ENCODE measurements around the gene UBE2F. TPM values are rescaled to one million over a fixed set of nuclear protein-coding genes. Genes with fewer than 3 reads are reported as not detected.

UBE2F gene
- total and polyA plus RNA-seq, 2 of the 4 experiments (the other 2 are of a cell fraction), result 44.6 to 59.8 TPM

DNA sequence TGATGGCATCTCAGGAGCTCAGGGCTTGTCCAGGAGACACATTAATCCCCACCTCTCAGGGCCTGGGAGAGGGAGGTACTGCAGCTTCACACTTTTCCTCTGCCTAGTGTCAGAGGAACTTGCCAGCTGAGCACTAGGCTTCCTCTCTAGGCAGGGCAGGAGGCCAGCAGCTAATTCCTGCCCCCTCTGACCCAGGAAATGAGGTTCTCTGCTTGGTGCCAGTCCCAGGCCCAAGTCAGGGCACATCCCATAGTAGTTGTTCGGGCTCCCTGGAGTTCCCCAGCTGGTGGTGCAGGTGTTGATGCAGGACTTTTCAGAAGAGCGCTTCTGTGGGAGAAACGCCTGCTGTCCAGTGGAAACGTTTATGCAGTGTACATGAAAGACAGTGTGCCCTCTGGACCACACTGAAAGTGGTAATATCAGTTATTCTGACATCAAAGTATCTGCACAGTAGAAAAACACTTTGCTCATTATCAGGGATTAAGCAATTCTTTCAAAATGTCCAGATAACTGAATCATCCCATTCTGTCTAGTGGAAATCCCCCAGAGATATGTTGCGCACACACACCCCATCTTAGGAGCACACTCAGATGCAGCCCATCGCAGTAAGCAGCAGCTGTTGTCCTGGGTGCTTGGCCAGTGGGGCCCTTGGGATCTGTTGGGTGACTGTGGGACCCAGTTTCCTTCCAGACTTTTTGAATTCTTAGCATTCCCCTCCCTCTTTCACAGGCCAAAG is 76.2 kb downstream of the UBE2F start:
- POLR2A ChIA-PET (ENCODE audit: unreplicated experiment), result no interaction called here
- no CpG with 5 or more reads among the region's 6 CpGs for WGBS, 2 experiments (ENCODE audit: extremely low coverage in 2 of 2, insufficient read length in 1 of 2)

More for the DNA sequence above, 76.2 kb downstream of the UBE2F start:
- no peak overlapping the region for H2BK120ac ChIP-seq (ENCODE audit: low read depth, low read length)
- H3K9me1 ChIP-seq (ENCODE audit: insufficient read depth, low read length), result peaks cover 5% of the 10 kb centered on the region
- H3K4ac ChIP-seq (ENCODE audit: low read depth, low read length), result no peak overlapping the region
- H4K5ac ChIP-seq (ENCODE audit: low read depth, low read length), result no peak overlapping the region
- no peak overlapping the region for H4K8ac ChIP-seq (ENCODE audit: low read depth in 2 of 2, low read length in 2 of 2)
- H3K79me1 ChIP-seq (ENCODE audit: low read depth in 1 of 2, low read length in 2 of 2), result peaks cover 0 to 3% of the 10 kb centered on the region in 2 experiments; a peak in 1 of 4 replicates
- H4K20me1 ChIP-seq (ENCODE audit: insufficient read depth, low read length), result no peaks in the 10 kb centered on the region
- no peaks in the 10 kb centered on the region for H3K27me3 ChIP-seq (ENCODE audit: control insufficient read depth, insufficient read depth, low read length)
- DNase-seq, result peak; percentile 31
- H3K27ac ChIP-seq (ENCODE audit: insufficient read depth, low read length), result no peak overlapping the region
- CTCF ChIA-PET, result no interaction called here
- no peak overlapping the region for H2BK5ac ChIP-seq (ENCODE audit: low read depth, low read length, poor library complexity, severe bottlenecking)
- in situ Hi-C loops (cut with MboI; ENCODE audit: low sequenced_read_pairs), result no loop called here
- H2BK20ac ChIP-seq (ENCODE audit: low read depth, low read length), result no peak overlapping the region
- no peak overlapping the region for H4K91ac ChIP-seq (ENCODE audit: insufficient read depth, low read depth, low read length)
- peaks cover 39% of the 10 kb centered on the region for H3K36me3 ChIP-seq (ENCODE audit: control insufficient read depth, insufficient read depth, low read length)
- dilution Hi-C loops (cut with HindIII; ENCODE audit: low sequenced_read_pairs, unreplicated experiment), result no loop called here
- no peak for ATAC-seq (ENCODE audit: low read depth)
- H3K56ac ChIP-seq (ENCODE audit: extremely low read depth, insufficient read depth, low read length), result no peak overlapping the region
- no peak overlapping the region for H2AFZ ChIP-seq (replicated peaks; ENCODE audit: low read length, poor library complexity)
- H3K9me3 ChIP-seq (ENCODE audit: control insufficient read depth, insufficient read depth, low read length), result no peaks in the 10 kb centered on the region
- H3K18ac ChIP-seq (ENCODE audit: low read depth, low read length), result no peak overlapping the region
- H3K4me1 ChIP-seq (ENCODE audit: control insufficient read depth, insufficient read depth, low read length), result no peaks in the 10 kb centered on the region
- H3K9ac ChIP-seq (ENCODE audit: low read depth, low read length), result no peak overlapping the region
- intact Hi-C loops (cut with micrococcal nuclease), result no loop called here
- H3K4me3 ChIP-seq (ENCODE audit: insufficient read depth, low read depth, low read length), result no peak overlapping the region
- no peak overlapping the region for H2AK5ac ChIP-seq (ENCODE audit: low read depth, low read length)
- TF ChIP-seq SMC3 (IDR thresholded peaks at IDR 0.05; ENCODE audit: low read depth, low read length) (no peak), CEBPB (IDR thresholded peaks at IDR 0.05; ENCODE audit: low read depth, low read length) (peak; percentile 57)
- peak overlapping the region; percentile 70 for H2AK9ac ChIP-seq (replicated peaks; ENCODE audit: low read depth, low read length, poor library complexity)
- BruUV-seq (replicated peaks), result no TSS peak
- no peak overlapping the region for H2BK15ac ChIP-seq (ENCODE audit: low read depth, low read length)
- H3K14ac ChIP-seq (replicated peaks; ENCODE audit: low read depth, low read length), result no peak overlapping the region
- H3K4me2 ChIP-seq (ENCODE audit: low read depth, low read length), result no peak overlapping the region
- H3K23ac ChIP-seq (ENCODE audit: low read depth, low read length), result no peak overlapping the region
